PFSK-1 (cell line): ENCODE results near the gene CMIP.

Experiments used
- FOXP2 ChIP-seq: optimal IDR thresholded peaks from 2 replicates; pipeline ENCODE3; 2011; ENCODE audit warnings: borderline replicate concordance, control low read depth, inconsistent platforms; ENCODE audit not compliant: insufficient read depth; ENCODE audit errors: extremely low read length, extremely low read depth
- POLR2AphosphoS5 ChIP-seq: IDR thresholded peaks from 2 replicates; pipeline ENCODE4 v1.6.1; 2012; ENCODE audit warnings: low read depth, mild to moderate bottlenecking, control low read depth, low read length, moderate library complexity
- REST ChIP-seq, 2 experiments: IDR thresholded peaks; 2 replicates each; pipeline versions ENCODE4 v1.6.1 to v1.8.0; 2011 to 2012; ENCODE audit warnings: low read depth in 2 of 2, low read length in 2 of 2, control low read depth in 1 of 2, inconsistent platforms in 1 of 2, mild to moderate bottlenecking in 1 of 2, moderate library complexity in 1 of 2; ENCODE audit not compliant: insufficient read depth in 1 of 2
- SIN3A ChIP-seq: IDR thresholded peaks from 2 replicates; pipeline ENCODE4 v1.6.1; 2012; ENCODE audit warnings: mild to moderate bottlenecking, low read length, moderate library complexity, borderline replicate concordance; ENCODE audit not compliant: insufficient read depth
- TAF1 ChIP-seq: IDR thresholded peaks from 2 replicates; pipeline ENCODE4 v1.6.1; 2012; ENCODE audit warnings: low read length, control low read depth, borderline replicate concordance; ENCODE audit not compliant: insufficient read depth

Gene CMIP

GRCh38 chr16:81693744-81694303 is 249.2 kb downstream of the CMIP start:
- TF ChIP-seq REST (IDR thresholded peaks at IDR 0.05; ENCODE audit: insufficient read depth in 1 of 2, low read depth in 2 of 2, low read length in 2 of 2): no peak
- TF ChIP-seq SIN3A: no peak
- no peak for TF ChIP-seq POLR2AphosphoS5
- TF ChIP-seq TAF1: no peak
- TF ChIP-seq FOXP2: no peak

- TF ChIP-seq REST (IDR thresholded peaks at IDR 0.05; ENCODE audit: insufficient read depth in 1 of 2, low read depth in 2 of 2, low read length in 2 of 2) (no peak), FOXP2 (no peak), SIN3A (no peak), POLR2AphosphoS5 (no peak), TAF1 (no peak)
Observed at GRCh38 chr16:81694494-81695280, 250.1 kb downstream of the CMIP start.

- TF ChIP-seq FOXP2 (no peak), REST (IDR thresholded peaks at IDR 0.05; ENCODE audit: insufficient read depth in 1 of 2, low read depth in 2 of 2, low read length in 2 of 2) (no peak), POLR2AphosphoS5 (no peak), SIN3A (no peak), TAF1 (no peak)
Observed at GRCh38 chr16:81695321-81696165, 250.9 kb downstream of the CMIP start.

- TF ChIP-seq REST (IDR thresholded peaks at IDR 0.05; ENCODE audit: insufficient read depth in 1 of 2, low read depth in 2 of 2, low read length in 2 of 2) (no peak), SIN3A (no peak)
Observed at GRCh38 chr16:81696166-81696960, 251.8 kb downstream of the CMIP start.
